ENCODE data around the gene IL17RE.
"Not testable (repeated sequence)": the region's sequence is repeated elsewhere in the genome, so short reads cannot be mapped to it uniquely, and the experiment has no call there.

The IL17RE gene

GRCh38 chr3:9933561-9934234 lies 31.1 kb downstream of the IL17RE start, which contains the start of gene CRELD1:
Gene CRELD1, plus strand, starts transcription at chr3:9933834. Its CDS starts 605 bp downstream, at chr3:9934439.
- FAIRE-seq (peak; percentile 87), DNase-seq (ENCODE audit: low spot score) (peak; percentile 95)

GRCh38 chr3:9934235-9934621 lies 31.6 kb downstream of the IL17RE start:
- DNase-seq (ENCODE audit: low spot score) (peak; percentile 29), FAIRE-seq (no peak)

- DNase-seq (ENCODE audit: low spot score) (no peak), FAIRE-seq (no peak)
These were observed 32.3 kb downstream of the IL17RE start for GRCh38 chr3:9934993-9935392.

GRCh38 chr3:9935966-9936510 lies 33.4 kb downstream of the IL17RE start:
- FAIRE-seq = no peak
- DNase-seq (ENCODE audit: low spot score) = no peak

- no peak for DNase-seq (ENCODE audit: low spot score)
- no peak for FAIRE-seq
These were observed 35.0 kb downstream of the IL17RE start for GRCh38 chr3:9937486-9938238.

GRCh38 chr3:9938966-9939365 lies 36.3 kb downstream of the IL17RE start:
- no peak for DNase-seq (ENCODE audit: low spot score)
- no peak for FAIRE-seq

GRCh38 chr3:9939906-9940305 lies 37.3 kb downstream of the IL17RE start:
- DNase-seq (ENCODE audit: low spot score); FAIRE-seq: not testable (repeated sequence)

- FAIRE-seq (no peak), DNase-seq (ENCODE audit: low spot score) (no peak)
These were observed 38.1 kb downstream of the IL17RE start for GRCh38 chr3:9940746-9941145.

- FAIRE-seq (no peak), DNase-seq (ENCODE audit: low spot score) (no peak)
These were observed 39.5 kb downstream of the IL17RE start for GRCh38 chr3:9942164-9942563.

- DNase-seq (ENCODE audit: low spot score) (no peak), FAIRE-seq (no peak)
These were observed 40.5 kb downstream of the IL17RE start for GRCh38 chr3:9942934-9943690.

GRCh38 chr3:9944271-9944670 lies 41.6 kb downstream of the IL17RE start:
- no peak for FAIRE-seq
- no peak for DNase-seq (ENCODE audit: low spot score)

GRCh38 chr3:9945358-9945757 lies 42.7 kb downstream of the IL17RE start:
- no peak for FAIRE-seq
- no peak for DNase-seq (ENCODE audit: low spot score)

- no peak for FAIRE-seq
- peak; percentile 94 for DNase-seq (ENCODE audit: low spot score)
These were observed 43.7 kb downstream of the IL17RE start for GRCh38 chr3:9946112-9947024.

- no peak for DNase-seq (ENCODE audit: low spot score)
These were observed 44.7 kb downstream of the IL17RE start for GRCh38 chr3:9947025-9947995.

GRCh38 chr3:9948586-9948985 lies 45.9 kb downstream of the IL17RE start:
- DNase-seq (ENCODE audit: low spot score) = no peak
- no peak for FAIRE-seq

More at GRCh38 chr3:9947025-9947995, 44.7 kb downstream of the IL17RE start:
- no peak for FAIRE-seq

GRCh38 chr3:9949115-9949514 lies 46.5 kb downstream of the IL17RE start:
- FAIRE-seq (no peak), DNase-seq (ENCODE audit: low spot score) (no peak)

GRCh38 chr3:9949626-9950025 lies 47.0 kb downstream of the IL17RE start:
- no peak for FAIRE-seq

GRCh38 chr3:9951126-9951525 lies 48.5 kb downstream of the IL17RE start:
- DNase-seq (ENCODE audit: low spot score) (no peak), FAIRE-seq (no peak)

More at GRCh38 chr3:9949626-9950025, 47.0 kb downstream of the IL17RE start:
- no peak for DNase-seq (ENCODE audit: low spot score)

- FAIRE-seq (no peak), DNase-seq (ENCODE audit: low spot score) (no peak)
These were observed 48.9 kb downstream of the IL17RE start for GRCh38 chr3:9951598-9951961.
